T-cell (primary cell): ENCODE results near the gene RSPH9. TPM values are rescaled to one million over a fixed set of nuclear protein-coding genes. Genes with fewer than 3 reads are reported as not detected.

Experiments used
- ATAC-seq, 4 experiments: fragments of 200-7000 bp in 3 of 4; fragments of 150-1000 bp in 1 of 4; cut with Tn5 transposase; replicated peaks in 1 of 4; 1 replicate in 3 of 4; 2 replicates in 1 of 4; pipeline ENCODE4 v1.10.0; 2021; ENCODE audit warnings: moderate library complexity in 3 of 4, mild to moderate bottlenecking in 2 of 4, moderate number of reproducible peaks in 1 of 4
- CTCF ChIA-PET, 2 donors: fragments of 300-600 bp; sonication (Branson Sonifier 250); formaldehyde crosslinking; loops; one replicate each; lab custom pipeline; 2022; ENCODE audit warnings: antibody characterized with exemption in 2 of 2; lab: Charles Lee
- POLR2A ChIA-PET, 2 donors: fragments of 300-600 bp; sonication (Branson Sonifier 250); formaldehyde crosslinking; loops; one replicate each; lab custom pipeline; 2022; ENCODE audit warnings: antibody characterized with exemption in 2 of 2; lab: Charles Lee
- DNase-seq, 35 experiments: peaks; one replicate each; pipeline versions ENCODE4 v3.0.0 to v3.0.0-alpha.2; 2013 to 2023
- H3K27ac ChIP-seq: one replicate; pipeline ENCODE4 v1.5.1; 2013; ENCODE audit warnings: low read length
- H3K27me3 ChIP-seq, 2 experiments: replicated peaks in 1 of 2; 1 replicate in 1 of 2; 2 replicates in 1 of 2; pipeline versions ENCODE4 v1.6.1 to v1.7.0; 2013; ENCODE audit warnings: low read length in 1 of 2, mixed read lengths in 1 of 2; ENCODE audit not compliant: control insufficient read depth in 2 of 2, insufficient read depth in 2 of 2; ENCODE audit errors: extremely low read depth in 1 of 2
- H3K36me3 ChIP-seq, 2 donors: 1 replicate in 1 of 2; 2 replicates in 1 of 2; pipeline versions ENCODE4 v1.6.1 to v1.7.0; 2013; ENCODE audit warnings: low read length in 1 of 2; ENCODE audit not compliant: control insufficient read depth in 2 of 2, insufficient read depth in 1 of 2; ENCODE audit errors: extremely low read depth in 1 of 2
- H3K4me1 ChIP-seq, 2 experiments: 1 replicate in 1 of 2; 2 replicates in 1 of 2; pipeline versions ENCODE4 v1.6.1 to v1.7.0; 2013; ENCODE audit warnings: low read length in 2 of 2, mixed read lengths in 1 of 2; ENCODE audit not compliant: insufficient read depth in 2 of 2, control insufficient read depth in 1 of 2; ENCODE audit errors: extremely low read depth in 1 of 2
- H3K4me3 ChIP-seq, 2 donors: 1 replicate in 1 of 2; 2 replicates in 1 of 2; pipeline versions ENCODE4 v1.5.1 to v1.7.0; 2013; ENCODE audit warnings: mild to moderate bottlenecking in 2 of 2, low read length in 1 of 2, moderate library complexity in 1 of 2; ENCODE audit not compliant: control insufficient read depth in 1 of 2; ENCODE audit errors: extremely low read depth in 1 of 2
- H3K9me3 ChIP-seq: 2 replicates; pipeline ENCODE4 v1.7.0; 2013
- H3K27ac Mint-ChIP-seq, 2 donors: one replicate each; pipeline ENCODE4 v1.8.0; 2020 to 2021; ENCODE audit warnings: mild to moderate bottlenecking in 2 of 2, mixed read lengths in 2 of 2
- H3K27me3 Mint-ChIP-seq, 2 donors: one replicate each; pipeline ENCODE4 v1.8.0; 2021 to 2022; ENCODE audit warnings: mixed read lengths in 2 of 2
- H3K36me3 Mint-ChIP-seq: one replicate; pipeline ENCODE4 v1.8.0; 2021; ENCODE audit warnings: mixed read lengths
- H3K4me1 Mint-ChIP-seq, 3 donors: one replicate each; pipeline ENCODE4 v1.8.0; 2020 to 2022; ENCODE audit warnings: mixed read lengths in 3 of 3, mild to moderate bottlenecking in 1 of 3
- H3K4me3 Mint-ChIP-seq, 3 donors: one replicate each; pipeline ENCODE4 v1.8.0; 2020 to 2022; ENCODE audit warnings: mild to moderate bottlenecking in 3 of 3, mixed read lengths in 3 of 3, moderate library complexity in 3 of 3
- H3K9me3 Mint-ChIP-seq, 3 donors: one replicate each; pipeline ENCODE4 v1.8.0; 2020 to 2022; ENCODE audit warnings: mixed read lengths in 3 of 3
- WGBS: methylation state at CpG from one replicate; pipeline ENCODE4 v1.1.5; 2013; ENCODE audit warnings: missing lambda C conversion rate; ENCODE audit not compliant: insufficient coverage; 5-methylcytosine and 5-hydroxymethylcytosine counted together
- total RNA-seq, 35 experiments: library from RNA in 6 of 35; stranded (reverse) in 6 of 35; fragments of 120-200 nt in 1 of 35; gene quantifications; one replicate each; pipeline versions ENCODE4 v1.2.1 to v1.2.4 and lab custom pipeline; 2013 to 2026

Gene RSPH9
- total RNA-seq, 5 donors from 2014 or later (not counting 1 experiment from before 2014, with no cell fraction given), result not detected

DNA sequence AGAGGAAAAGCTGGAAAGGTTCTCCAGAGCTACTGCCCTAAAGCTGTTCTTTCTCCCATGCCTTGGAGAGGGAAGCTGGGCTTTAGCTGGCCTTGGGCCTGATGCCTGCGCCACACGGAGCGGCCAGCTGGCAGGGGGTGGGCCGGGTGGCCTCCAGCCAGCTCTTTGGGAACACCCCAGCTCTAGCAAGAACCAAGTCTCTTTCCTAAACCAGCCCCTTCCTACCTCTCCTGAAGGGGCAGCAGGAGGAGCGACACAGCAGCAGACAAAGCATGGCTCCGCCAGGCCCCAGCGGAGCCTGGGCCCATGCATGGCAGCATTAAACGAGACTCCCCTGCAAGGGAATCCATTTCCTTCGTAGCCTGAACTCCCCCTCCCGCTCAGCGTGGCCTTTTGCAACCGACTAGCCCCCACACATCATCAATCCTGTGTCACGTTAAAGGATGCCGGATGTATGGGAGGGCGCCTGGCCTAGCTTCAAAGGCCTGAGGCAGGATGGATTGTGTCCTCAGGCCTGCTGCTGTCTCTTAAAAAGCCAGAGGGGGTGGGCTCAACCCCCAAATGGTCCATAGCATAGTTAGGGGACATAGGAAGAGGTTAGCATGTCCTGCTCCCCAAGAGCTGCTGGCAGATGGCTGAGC lies 28.7 kb downstream of the RSPH9 start:
- Mint-ChIP-seq H3K4me3 (no peak overlapping the region), H3K4me1 (peaks cover under 1 to 6% (median 5%) of the 10 kb centered on the region in 3 donors), H3K27ac (no peak overlapping the region), H3K9me3 (no peaks in the 10 kb centered on the region), H3K36me3 (peaks cover 22% of the 10 kb centered on the region), H3K27me3 (no peaks in the 10 kb centered on the region)
- no peaks in the 10 kb centered on the region for H3K27me3 ChIP-seq
- no peak overlapping the region for H3K4me3 ChIP-seq
- ATAC-seq, result no peak
- WGBS, result 100% methylated on average over 8 of the region's 15 CpGs
- DNase-seq, result no peak
- H3K36me3 ChIP-seq, result peaks cover 20 to 66% of the 10 kb centered on the region in 2 donors
- ChIA-PET CTCF (no interaction called here), POLR2A (no interaction called here)
- no peak overlapping the region for H3K27ac ChIP-seq
- no peaks in the 10 kb centered on the region for H3K9me3 ChIP-seq
- peaks cover 0 to 3% of the 10 kb centered on the region in 2 experiments for H3K4me1 ChIP-seq

DNA sequence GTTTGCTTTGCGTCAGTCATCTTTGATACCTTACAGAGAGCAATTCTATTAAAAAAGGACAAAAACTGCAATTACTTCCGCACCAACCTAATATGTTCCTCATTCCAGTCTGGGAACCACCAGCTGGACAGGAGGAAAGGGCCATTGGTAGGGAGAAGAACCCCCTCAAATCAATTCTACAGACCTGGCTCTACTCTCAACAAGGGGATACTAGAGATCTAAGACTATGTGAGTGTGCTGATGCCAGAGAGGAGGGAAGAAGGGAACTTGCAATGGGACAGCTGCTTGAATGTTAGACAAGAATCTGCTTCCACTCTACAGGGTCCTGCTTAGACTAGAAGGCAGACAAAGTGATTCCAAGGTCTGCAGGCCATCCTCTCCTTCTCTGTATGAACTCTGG lies 29.5 kb downstream of the RSPH9 start:
- H3K4me1 Mint-ChIP-seq, result peaks cover 0 to 5% (median 3%) of the 10 kb centered on the region in 3 donors
- Histone ChIP-seq H3K36me3 (peaks cover 25 to 73% of the 10 kb centered on the region in 2 donors), H3K4me1 (peaks cover 0 to 3% of the 10 kb centered on the region in 2 experiments), H3K4me3 (no peak overlapping the region), H3K9me3 (no peaks in the 10 kb centered on the region), H3K27me3 (no peaks in the 10 kb centered on the region), H3K27ac (no peak overlapping the region)
- ATAC-seq (no peak), DNase-seq (no peak)
- peaks cover 22% of the 10 kb centered on the region for H3K36me3 Mint-ChIP-seq
- WGBS, result no CpG with 5 or more reads among the region's 2 CpGs
- no peak overlapping the region for H3K4me3 Mint-ChIP-seq
- ChIA-PET CTCF (no interaction called here), POLR2A (no interaction called here)
- H3K27me3 Mint-ChIP-seq, result no peaks in the 10 kb centered on the region
- no peak overlapping the region for H3K27ac Mint-ChIP-seq
- no peaks in the 10 kb centered on the region for H3K9me3 Mint-ChIP-seq

DNA sequence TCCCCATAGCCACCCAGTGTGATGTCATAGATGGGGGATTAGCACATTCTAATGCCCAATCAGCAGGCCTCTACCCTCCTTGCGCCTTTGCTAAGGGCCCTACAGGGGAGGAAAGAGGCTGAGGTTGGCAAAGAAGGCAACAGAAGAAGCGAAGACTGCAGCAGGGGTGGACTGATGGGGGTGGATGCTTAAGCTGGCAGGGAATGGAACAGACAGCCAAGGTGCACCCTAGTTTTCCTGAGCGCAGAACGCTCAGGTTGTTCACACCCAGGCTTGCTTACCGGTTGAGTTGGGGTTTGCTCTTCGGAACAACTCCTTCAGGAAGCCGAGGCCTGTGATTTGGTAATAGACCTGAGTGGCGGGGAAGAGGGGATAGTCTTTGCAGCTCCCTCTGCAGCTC lies 30.1 kb downstream of the RSPH9 start:
- ChIA-PET CTCF (no interaction called here), POLR2A (no interaction called here)
- Histone ChIP-seq H3K9me3 (no peaks in the 10 kb centered on the region), H3K36me3 (peaks cover 25 to 80% of the 10 kb centered on the region in 2 donors), H3K27ac (no peak overlapping the region), H3K4me3 (no peak overlapping the region), H3K4me1 (peaks cover 0 to 3% of the 10 kb centered on the region in 2 experiments), H3K27me3 (no peaks in the 10 kb centered on the region)
- Mint-ChIP-seq H3K4me3 (no peak overlapping the region), H3K36me3 (peaks cover 22% of the 10 kb centered on the region), H3K9me3 (no peaks in the 10 kb centered on the region), H3K4me1 (peaks cover 0 to 5% (median 3%) of the 10 kb centered on the region in 3 donors), H3K27ac (no peak overlapping the region), H3K27me3 (no peaks in the 10 kb centered on the region)
- ATAC-seq (no peak), DNase-seq (no peak)
- 100% methylated on average over 1 of the region's 8 CpGs for WGBS

DNA sequence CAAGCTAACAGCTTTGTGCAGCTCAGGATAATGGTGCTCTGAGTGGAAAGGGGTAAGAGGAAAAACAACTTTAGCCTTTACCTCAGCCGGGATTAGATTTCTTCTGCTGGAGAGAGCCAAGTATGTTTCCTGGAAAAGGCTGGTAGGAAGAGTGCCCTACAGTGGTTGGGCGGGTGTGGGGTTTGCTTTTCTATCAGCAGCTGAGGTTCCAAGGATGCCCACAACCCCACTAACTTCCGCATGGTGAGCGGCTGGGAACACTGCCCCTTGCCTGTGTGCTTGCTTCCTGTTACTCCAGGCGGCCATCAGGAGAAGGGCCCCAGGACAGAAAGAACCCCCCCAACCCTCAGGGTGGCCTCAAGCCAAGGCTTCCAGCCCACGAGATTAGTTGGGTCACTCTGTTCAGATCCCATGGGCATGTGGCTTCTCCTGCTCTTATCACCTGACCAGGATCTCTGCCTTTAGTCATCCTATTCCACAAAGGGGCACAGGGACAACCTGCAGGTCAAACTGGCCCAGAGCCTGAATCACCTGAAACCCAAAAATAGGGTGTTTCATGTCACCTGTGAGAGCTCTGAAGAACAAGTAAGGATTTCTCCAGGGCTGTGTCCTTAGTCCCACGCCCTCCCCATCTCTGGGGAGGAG lies 32.2 kb downstream of the RSPH9 start:
- POLR2A ChIA-PET, result interaction anchor here in 1 of 2 donors (1.6 kb wide), 1 partner anchor 9 kb away, joined by 3 read pairs; no protein-coding TSS in a partner anchor
- H3K36me3 Mint-ChIP-seq, result peaks cover 25% of the 10 kb centered on the region

DNA sequence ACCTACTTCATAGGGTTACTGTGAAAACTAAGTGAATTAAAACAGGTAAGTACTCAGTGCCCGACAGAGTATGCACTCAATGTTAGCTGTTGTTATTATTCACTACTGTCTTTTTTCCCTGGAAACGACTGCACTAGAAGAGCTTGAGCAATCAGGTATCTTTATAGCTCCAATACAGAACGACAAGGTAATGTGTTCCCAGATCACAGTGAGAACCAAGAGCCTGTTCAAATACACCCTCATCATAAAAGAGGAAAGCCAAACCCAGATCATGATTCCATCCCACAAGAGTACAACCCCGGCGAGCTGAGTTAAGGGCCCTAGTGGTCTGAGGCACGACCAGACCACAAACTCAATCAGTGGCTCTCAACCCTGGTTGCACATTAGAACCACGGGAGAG lies 32.9 kb downstream of the RSPH9 start:
- no peak for DNase-seq
- Histone ChIP-seq H3K27me3 (no peaks in the 10 kb centered on the region), H3K36me3 (peaks cover 27 to 89% of the 10 kb centered on the region in 2 donors), H3K4me3 (no peak overlapping the region), H3K9me3 (no peaks in the 10 kb centered on the region), H3K27ac (no peak overlapping the region), H3K4me1 (no peaks in the 10 kb centered on the region)
- ChIA-PET CTCF (no interaction called here), POLR2A (interaction anchor here in 1 of 2 donors (1.6 kb wide), 1 partner anchor 9 kb away, joined by 3 read pairs; no protein-coding TSS in a partner anchor)
- Mint-ChIP-seq H3K36me3 (peaks cover 25% of the 10 kb centered on the region), H3K27me3 (no peaks in the 10 kb centered on the region), H3K9me3 (no peaks in the 10 kb centered on the region), H3K27ac (no peak overlapping the region), H3K4me1 (peaks cover 5 to 12% (median 10%) of the 10 kb centered on the region in 3 donors), H3K4me3 (no peak overlapping the region)
- no CpG with 5 or more reads among the region's 7 CpGs for WGBS
- no peak for ATAC-seq

More for the DNA sequence above, 32.2 kb downstream of the RSPH9 start:
- H3K4me3 Mint-ChIP-seq, result no peak overlapping the region
- DNase-seq (no peak), ATAC-seq (no peak)
- no peak overlapping the region for H3K27ac Mint-ChIP-seq
- Histone ChIP-seq H3K9me3 (no peaks in the 10 kb centered on the region), H3K4me3 (no peak overlapping the region), H3K27me3 (no peaks in the 10 kb centered on the region), H3K4me1 (no peaks in the 10 kb centered on the region), H3K27ac (no peak overlapping the region), H3K36me3 (peaks cover 30 to 89% of the 10 kb centered on the region in 2 donors)
- CTCF ChIA-PET, result no interaction called here
- no peaks in the 10 kb centered on the region for H3K9me3 Mint-ChIP-seq
- WGBS, result 92% methylated on average over 3 of the region's 7 CpGs
- peaks cover 0 to 9% (median 5%) of the 10 kb centered on the region in 3 donors for H3K4me1 Mint-ChIP-seq
- H3K27me3 Mint-ChIP-seq, result no peaks in the 10 kb centered on the region

DNA sequence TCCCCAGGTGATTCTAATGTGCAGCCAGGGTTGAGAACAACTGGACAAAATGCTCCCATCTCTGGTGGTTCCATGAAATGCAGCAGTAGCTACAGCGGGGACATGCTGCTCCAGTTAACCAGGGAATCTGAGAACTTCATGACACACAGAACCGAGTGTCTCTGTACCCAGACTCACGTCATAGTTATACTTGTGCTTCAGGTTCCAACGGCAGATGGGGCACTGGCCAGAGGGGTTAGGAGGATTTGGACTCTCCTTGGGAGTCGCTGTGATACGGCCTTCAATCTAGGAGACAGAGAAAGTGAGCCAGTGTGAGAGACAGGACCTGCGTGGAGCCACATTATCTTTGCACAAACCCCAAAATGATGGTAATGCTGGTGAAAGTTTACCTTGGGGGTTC lies 33.5 kb downstream of the RSPH9 start:
- 97% methylated on average over 6 of the region's 7 CpGs for WGBS
- H3K4me1 ChIP-seq, result no peaks in the 10 kb centered on the region
- H3K36me3 ChIP-seq, result peaks cover 27 to 93% of the 10 kb centered on the region in 2 donors
- peaks cover 29% of the 10 kb centered on the region for H3K36me3 Mint-ChIP-seq
- no peaks in the 10 kb centered on the region for H3K9me3 ChIP-seq
- no peak for DNase-seq
- no peak overlapping the region for H3K27ac Mint-ChIP-seq
- peaks cover 11 to 16% (median 12%) of the 10 kb centered on the region in 3 donors for H3K4me1 Mint-ChIP-seq
- CTCF ChIA-PET, result no interaction called here
- no peak overlapping the region for H3K27ac ChIP-seq
- POLR2A ChIA-PET, result interaction anchor here in 1 of 2 donors (1.6 kb wide), 1 partner anchor 8 kb away, joined by 3 read pairs; no protein-coding TSS in a partner anchor
- no peak overlapping the region for H3K4me3 Mint-ChIP-seq
- no peaks in the 10 kb centered on the region for H3K27me3 Mint-ChIP-seq
- H3K27me3 ChIP-seq, result no peaks in the 10 kb centered on the region
- no peak overlapping the region for H3K4me3 ChIP-seq
- no peak for ATAC-seq
- H3K9me3 Mint-ChIP-seq, result no peaks in the 10 kb centered on the region
